Naive thymus-derived CD4-positive, alpha-beta T cell (primary cell): ENCODE results near the gene COL19A1. TPM values are rescaled to one million over a fixed set of nuclear protein-coding genes. Genes with fewer than 3 reads are reported as not detected.

ENCODE experiments used
- ATAC-seq: fragments of 150-1000 bp; cut with Tn5 transposase; 2 replicates; pipeline ENCODE4 v1.10.0; 2021; ENCODE audit warnings: mild to moderate bottlenecking, moderate library complexity
- CTCF ChIA-PET: fragments of 350-600 bp; sonication (Branson Sonifier 250); formaldehyde crosslinking; loops from one replicate; lab custom pipeline; 2021; ENCODE audit warnings: antibody characterized with exemption; lab: Charles Lee
- POLR2A ChIA-PET: fragments of 350-600 bp; sonication (Branson Sonifier 250); formaldehyde crosslinking; loops from one replicate; lab custom pipeline; 2021; ENCODE audit warnings: antibody characterized with exemption, inconsistent platforms; lab: Charles Lee
- DNase-seq, 9 donors: peaks; one replicate each; pipeline versions ENCODE4 v3.0.0 to v3.0.0-alpha.2; 2020 to 2022; ENCODE audit warnings: mixed read lengths in 1 of 9
- H3K27ac ChIP-seq: one replicate; pipeline ENCODE4 v1.7.0; 2013; ENCODE audit warnings: mild to moderate bottlenecking, low read depth, low read length, moderate library complexity
- H3K27me3 ChIP-seq, 2 donors: one replicate each; pipeline ENCODE4 v1.7.0; 2013; ENCODE audit warnings: low read length in 2 of 2, mild to moderate bottlenecking in 2 of 2, moderate library complexity in 2 of 2; ENCODE audit not compliant: control insufficient read depth in 2 of 2, insufficient read depth in 2 of 2
- H3K36me3 ChIP-seq, 3 experiments: 1 replicate in 2 of 3; 2 replicates in 1 of 3; pipeline ENCODE4 v1.7.0; 2013; ENCODE audit warnings: low read length in 3 of 3, mild to moderate bottlenecking in 3 of 3, moderate library complexity in 1 of 3; ENCODE audit not compliant: insufficient read depth in 3 of 3, control insufficient read depth in 2 of 3
- H3K4me1 ChIP-seq, 2 donors: one replicate each; pipeline ENCODE4 v1.7.0; 2013; ENCODE audit warnings: low read length in 2 of 2, mild to moderate bottlenecking in 2 of 2, moderate library complexity in 1 of 2; ENCODE audit not compliant: control insufficient read depth in 2 of 2, insufficient read depth in 2 of 2
- H3K4me3 ChIP-seq: 2 replicates; pipeline ENCODE4 v1.7.0; 2013; ENCODE audit warnings: mild to moderate bottlenecking, low read length
- H3K9me3 ChIP-seq, 3 experiments: 1 replicate in 2 of 3; 2 replicates in 1 of 3; pipeline ENCODE4 v1.7.0; 2013; ENCODE audit warnings: low read length in 3 of 3; ENCODE audit not compliant: control insufficient read depth in 2 of 3
- H3K27ac Mint-ChIP-seq, 9 donors: one replicate each; pipeline ENCODE4 v1.8.0; 2020 to 2022; ENCODE audit warnings: mixed read lengths in 9 of 9, mild to moderate bottlenecking in 8 of 9, moderate library complexity in 5 of 9, inconsistent platforms in 2 of 9
- H3K27me3 Mint-ChIP-seq, 5 donors: one replicate each; pipeline ENCODE4 v1.8.0; 2021 to 2022; ENCODE audit warnings: mixed read lengths in 5 of 5, mild to moderate bottlenecking in 1 of 5
- H3K36me3 Mint-ChIP-seq, 5 donors: one replicate each; pipeline ENCODE4 v1.8.0; 2020 to 2022; ENCODE audit warnings: mixed read lengths in 5 of 5, mild to moderate bottlenecking in 3 of 5, inconsistent platforms in 1 of 5
- H3K4me1 Mint-ChIP-seq, 7 donors: one replicate each; pipeline ENCODE4 v1.8.0; 2020 to 2022; ENCODE audit warnings: mixed read lengths in 7 of 7, mild to moderate bottlenecking in 3 of 7, inconsistent platforms in 1 of 7
- H3K4me3 Mint-ChIP-seq, 10 donors: one replicate each; pipeline ENCODE4 v1.8.0; 2020 to 2022; ENCODE audit warnings: mild to moderate bottlenecking in 10 of 10, mixed read lengths in 10 of 10, moderate library complexity in 6 of 10, inconsistent platforms in 2 of 10
- H3K9me3 Mint-ChIP-seq, 11 donors: one replicate each; pipeline ENCODE4 v1.8.0; 2020 to 2022; ENCODE audit warnings: mixed read lengths in 11 of 11, mild to moderate bottlenecking in 4 of 11, inconsistent platforms in 1 of 11, moderate library complexity in 1 of 11
- intact Hi-C, 2 donors: fragments of 100-400 bp; cut with micrococcal nuclease; formaldehyde crosslinking; loops; one replicate each; pipeline ENCODE4 v1.15.1; 2023
- polyA plus RNA-seq, 2 donors: library from polyadenylated mRNA; unstranded; fragments of 300-500 nt; fragmentation: Illumina TruSeq; gene quantifications; one replicate each; pipeline ENCODE4 v1.2.3, GENCODE V29; 2021
- total RNA-seq, 6 experiments: library from RNA in 5 of 6; stranded (reverse) in 5 of 6; gene quantifications; 1 replicate in 5 of 6; 2 replicates in 1 of 6; pipeline ENCODE4 v1.2.3 and lab custom pipeline; 2021 to 2026

Gene COL19A1
- total and polyA plus RNA-seq, 7 experiments from 2014 or later = 0.02 to 1.3 (median 0.32) TPM; not detected in 2

- peaks cover 20 to 51% (median 37%) of the 10 kb centered on the region in 5 donors for H3K27me3 Mint-ChIP-seq
- Histone ChIP-seq H3K4me3 (no peak overlapping the region), H3K27ac (no peak overlapping the region), H3K27me3 (peaks cover 0 to 3% of the 10 kb centered on the region in 2 donors), H3K4me1 (no peaks in the 10 kb centered on the region), H3K36me3 (no peaks in the 10 kb centered on the region), H3K9me3 (no peaks in the 10 kb centered on the region)
- no peak overlapping the region for H3K4me3 Mint-ChIP-seq
- ChIA-PET POLR2A (no interaction called here), CTCF (interaction anchor here (1.4 kb wide), 1 partner anchor 8 kb away, joined by 3 read pairs; no protein-coding TSS in a partner anchor)
- H3K4me1 Mint-ChIP-seq = peaks cover 0 to 10% (median 5%) of the 10 kb centered on the region in 7 donors
- H3K9me3 Mint-ChIP-seq = peaks cover 0 to 7% (median 0%) of the 10 kb centered on the region in 11 donors
- DNase-seq (no peak), ATAC-seq (no peak)
- intact Hi-C loops = no loop called here
- no peaks in the 10 kb centered on the region for H3K36me3 Mint-ChIP-seq
- H3K27ac Mint-ChIP-seq = no peak overlapping the region
These were observed 296.6 kb downstream of the COL19A1 start for GRCh38 chr6:70162972-70163371.

GRCh38 chr6:70163795-70164194 is 297.4 kb downstream of the COL19A1 start:
- Histone ChIP-seq H3K36me3 (no peaks in the 10 kb centered on the region), H3K9me3 (no peaks in the 10 kb centered on the region), H3K27ac (no peak overlapping the region), H3K27me3 (peaks cover 0 to 3% of the 10 kb centered on the region in 2 donors), H3K4me1 (no peaks in the 10 kb centered on the region), H3K4me3 (no peak overlapping the region)
- CTCF ChIA-PET = interaction anchor here (1.2 kb wide), 1 partner anchor 8 kb away, joined by 4 read pairs; no protein-coding TSS in a partner anchor
- Mint-ChIP-seq H3K4me3 (no peak overlapping the region), H3K36me3 (no peaks in the 10 kb centered on the region), H3K27ac (no peak overlapping the region), H3K9me3 (peaks cover 0 to 7% (median 0%) of the 10 kb centered on the region in 11 donors), H3K4me1 (peaks cover 0 to 10% (median 5%) of the 10 kb centered on the region in 7 donors), H3K27me3 (peaks cover 22 to 51% (median 38%) of the 10 kb centered on the region in 5 donors)
- intact Hi-C loops = no loop called here
- no peak for DNase-seq
- POLR2A ChIA-PET = no interaction called here
- no peak for ATAC-seq

DNA sequence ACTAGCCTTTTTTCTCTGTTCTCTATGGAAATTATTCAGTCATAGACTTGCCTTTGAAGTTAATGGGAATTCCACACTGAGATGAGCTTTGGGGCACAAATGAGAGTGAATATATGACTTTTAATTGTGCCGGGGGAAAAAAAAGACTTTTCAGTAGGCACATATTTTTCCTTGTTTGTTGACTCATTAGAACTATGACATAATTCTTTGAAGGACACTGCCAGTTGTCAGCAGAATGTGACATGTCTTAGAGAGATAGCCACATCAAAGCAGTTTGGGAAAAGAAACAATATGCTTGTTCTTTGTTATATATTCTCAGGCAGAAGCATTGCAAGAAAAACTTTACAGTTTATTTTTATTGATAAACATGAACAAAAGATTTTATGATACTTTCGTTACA is 298.2 kb downstream of the COL19A1 start:
- H3K27me3 ChIP-seq = peaks cover 0 to 3% of the 10 kb centered on the region in 2 donors
- Mint-ChIP-seq H3K36me3 (no peaks in the 10 kb centered on the region), H3K4me1 (peaks cover 0 to 10% (median 5%) of the 10 kb centered on the region in 7 donors), H3K9me3 (peaks cover 0 to 7% (median 0%) of the 10 kb centered on the region in 11 donors), H3K27me3 (peaks cover 24 to 52% (median 38%) of the 10 kb centered on the region in 5 donors), H3K4me3 (no peak overlapping the region), H3K27ac (no peak overlapping the region)
- H3K4me3 ChIP-seq = no peak overlapping the region
- ATAC-seq = no peak
- no peak for DNase-seq
- H3K36me3 ChIP-seq = no peaks in the 10 kb centered on the region
- ChIA-PET POLR2A (no interaction called here), CTCF (interaction anchor here (1.2 kb wide), 1 partner anchor 9 kb away, joined by 4 read pairs; no protein-coding TSS in a partner anchor)
- intact Hi-C loops = no loop called here
- no peaks in the 10 kb centered on the region for H3K4me1 ChIP-seq
- H3K9me3 ChIP-seq = no peaks in the 10 kb centered on the region
- no peak overlapping the region for H3K27ac ChIP-seq

GRCh38 chr6:70166088-70166958 is 300.0 kb downstream of the COL19A1 start:
- H3K36me3 Mint-ChIP-seq = no peaks in the 10 kb centered on the region
- peaks cover 0 to 10% (median 5%) of the 10 kb centered on the region in 7 donors for H3K4me1 Mint-ChIP-seq
- DNase-seq (peak in 4 of 9 donors; percentile 3 to 23 (median 5)), ATAC-seq (no peak)
- Histone ChIP-seq H3K4me3 (no peak overlapping the region), H3K9me3 (no peaks in the 10 kb centered on the region), H3K4me1 (no peaks in the 10 kb centered on the region), H3K36me3 (no peaks in the 10 kb centered on the region), H3K27ac (no peak overlapping the region), H3K27me3 (peaks cover 0 to 3% of the 10 kb centered on the region in 2 donors)
- H3K4me3 Mint-ChIP-seq = peak overlapping the region in 2 of 10 donors; percentile 14 to 19
- POLR2A ChIA-PET = no interaction called here
- CTCF ChIA-PET = interaction anchor here (1.0 kb wide), 1 partner anchor 15 kb away, joined by 3 read pairs; no protein-coding TSS in a partner anchor
- intact Hi-C loops = loop anchor here (1.0 to 5.0 kb wide), 3 partner anchors 330 to 434 kb away; no protein-coding TSS in a partner anchor
- no peak overlapping the region for H3K27ac Mint-ChIP-seq
- H3K27me3 Mint-ChIP-seq = peaks cover 24 to 52% (median 33%) of the 10 kb centered on the region in 5 donors
- peaks cover 0 to 7% (median 0%) of the 10 kb centered on the region in 11 donors for H3K9me3 Mint-ChIP-seq

- H3K36me3 ChIP-seq = no peaks in the 10 kb centered on the region
- CTCF ChIA-PET = interaction anchor here (0.6 kb wide), 1 partner anchor 60 kb away, joined by 3 read pairs; no protein-coding TSS in a partner anchor
- Mint-ChIP-seq H3K36me3 (no peaks in the 10 kb centered on the region), H3K27ac (no peak overlapping the region), H3K27me3 (peaks cover 29 to 46% (median 31%) of the 10 kb centered on the region in 5 donors), H3K9me3 (peaks cover 0 to 4% (median 0%) of the 10 kb centered on the region in 11 donors), H3K4me1 (peaks cover 0 to 10% (median 5%) of the 10 kb centered on the region in 7 donors), H3K4me3 (no peak overlapping the region)
- DNase-seq = no peak
- no peak for ATAC-seq
- H3K4me1 ChIP-seq = no peaks in the 10 kb centered on the region
- H3K9me3 ChIP-seq = no peaks in the 10 kb centered on the region
- H3K4me3 ChIP-seq = no peak overlapping the region
- peaks cover 0 to 3% of the 10 kb centered on the region in 2 donors for H3K27me3 ChIP-seq
- intact Hi-C loops = loop anchor here in 1 of 2 donors (5.0 kb wide), 1 partner anchor 437 kb away; no protein-coding TSS in a partner anchor
- no peak overlapping the region for H3K27ac ChIP-seq
- POLR2A ChIA-PET = no interaction called here
These were observed 302.5 kb downstream of the COL19A1 start for GRCh38 chr6:70168681-70169377.

GRCh38 chr6:70171236-70171635 is 304.9 kb downstream of the COL19A1 start:
- Mint-ChIP-seq H3K4me1 (peaks cover 0 to 7% (median 3%) of the 10 kb centered on the region in 7 donors), H3K4me3 (no peak overlapping the region), H3K27ac (no peak overlapping the region), H3K27me3 (peaks cover 12 to 30% (median 22%) of the 10 kb centered on the region in 5 donors), H3K36me3 (no peaks in the 10 kb centered on the region), H3K9me3 (peaks cover 0 to 4% (median 0%) of the 10 kb centered on the region in 11 donors)
- DNase-seq (no peak), ATAC-seq (no peak)
- Histone ChIP-seq H3K27ac (no peak overlapping the region), H3K36me3 (no peaks in the 10 kb centered on the region), H3K4me1 (no peaks in the 10 kb centered on the region), H3K27me3 (no peaks in the 10 kb centered on the region), H3K9me3 (no peaks in the 10 kb centered on the region), H3K4me3 (no peak overlapping the region)
- CTCF ChIA-PET = interaction anchor here (1.3 kb wide), 1 partner anchor 9 kb away, joined by 3 read pairs; no protein-coding TSS in a partner anchor
- intact Hi-C loops = no loop called here
- POLR2A ChIA-PET = no interaction called here
